PC-9 (cell line): ENCODE data around the gene AGAP1. TPM values are rescaled to one million over a fixed set of nuclear protein-coding genes. Genes with fewer than 3 reads are reported as not detected.

Experiments
- BruUV-seq: library from RNA; stranded (reverse); fragments of 400-500 nt; replicated peaks from 2 replicates; lab custom pipeline; 2021; lab: Mats Ljungman, UMichigan
- CTCF ChIA-PET: fragments of 300-600 bp; sonication (Branson Sonifier 250); formaldehyde crosslinking; loops from one replicate; lab custom pipeline; 2022; ENCODE audit warnings: antibody characterized with exemption; lab: Charles Lee
- POLR2A ChIA-PET: fragments of 300-600 bp; sonication (Branson Sonifier 250); formaldehyde crosslinking; loops from one replicate; lab custom pipeline; 2022; ENCODE audit warnings: antibody characterized with exemption; ENCODE audit not compliant: unreplicated experiment; lab: Charles Lee
- DNase-seq, 2 experiments: peaks; one replicate each; pipeline versions ENCODE4 v3.0.0 to v3.0.0-alpha.2; 2015 to 2022; ENCODE audit warnings: mixed read lengths in 1 of 2
- H2AFZ ChIP-seq: fragments of 200-600 bp; sonication (generic); 2 replicates; pipeline ENCODE4 v1.8.1; 2017; ENCODE audit warnings: antibody characterized with exemption
- H3F3A ChIP-seq: fragments of 200-600 bp; sonication (generic); 2 replicates; pipeline ENCODE4 v1.8.1; 2017; ENCODE audit warnings: antibody characterized with exemption, mild to moderate bottlenecking, low read depth; ENCODE audit not compliant: insufficient read depth
- H3K27ac ChIP-seq: fragments of 200-600 bp; sonication (generic); 2 replicates; pipeline ENCODE4 v1.6.1; 2016; ENCODE audit warnings: mixed run types
- H3K27me3 ChIP-seq: fragments of 200-600 bp; sonication (generic); 2 replicates; pipeline ENCODE4 v1.6.1; 2016; ENCODE audit warnings: low read depth, mixed run types; ENCODE audit not compliant: insufficient read depth
- H3K36me3 ChIP-seq: fragments of 200-600 bp; sonication (generic); 2 replicates; pipeline ENCODE4 v1.6.1; 2016; ENCODE audit warnings: low read depth, mixed run types
- H3K4me1 ChIP-seq: fragments of 200-600 bp; sonication (generic); replicated peaks from 2 replicates; pipeline ENCODE4 v1.6.1; 2016; ENCODE audit warnings: mixed run types; ENCODE audit not compliant: insufficient read depth
- H3K4me2 ChIP-seq: fragments of 200-600 bp; sonication (generic); 2 replicates; pipeline ENCODE4 v1.6.1; 2017; ENCODE audit warnings: mixed run types
- H3K4me3 ChIP-seq: fragments of 200-600 bp; sonication (generic); 2 replicates; pipeline ENCODE4 v1.6.1; 2016; ENCODE audit warnings: mixed run types
- H3K79me2 ChIP-seq: fragments of 200-600 bp; sonication (generic); 2 replicates; pipeline ENCODE4 v1.6.1; 2017; ENCODE audit warnings: low read depth, mixed run types
- H3K9me2 ChIP-seq: fragments of 200-600 bp; sonication (generic); 2 replicates; pipeline ENCODE4 v1.8.1; 2017; ENCODE audit warnings: mild to moderate bottlenecking; ENCODE audit not compliant: insufficient read depth
- H3K9me3 ChIP-seq: fragments of 200-600 bp; sonication (generic); 2 replicates; pipeline ENCODE4 v1.8.1; 2016; ENCODE audit warnings: low read depth; ENCODE audit not compliant: insufficient read depth
- H4K20me1 ChIP-seq: fragments of 200-600 bp; sonication (generic); 2 replicates; pipeline ENCODE4 v1.8.1; 2017; ENCODE audit not compliant: insufficient read depth
- CTCF ChIP-seq: fragments of 200-600 bp; sonication (generic); conservative IDR thresholded peaks from 2 replicates; pipeline ENCODE4 v1.6.1; 2017; ENCODE audit warnings: mixed run types, antibody characterized with exemption, mild to moderate bottlenecking, moderate library complexity
- EZH2 ChIP-seq: fragments of 200-600 bp; sonication (generic); IDR thresholded peaks from 2 replicates; pipeline ENCODE4 v1.8.0; 2017; ENCODE audit warnings: antibody characterized with exemption, low read depth
- intact Hi-C: fragments of 100-400 bp; cut with micrococcal nuclease; formaldehyde crosslinking; loops from one replicate; pipeline ENCODE4 v1.10.0; 2022; ENCODE audit not compliant: unreplicated experiment
- total RNA-seq: library from RNA; stranded (reverse); gene quantifications from 2 replicates; pipeline ENCODE4 v1.2.3, GENCODE V29; 2021

Gene AGAP1
- total RNA-seq, 1 experiment from 2014 or later = 91.4 TPM

- Histone ChIP-seq H3K79me2 (peaks cover 100% of the 10 kb centered on the region), H3K9me2 (no peaks in the 10 kb centered on the region), H3K4me3 (no peak overlapping the region), H3F3A (peaks cover 29% of the 10 kb centered on the region), H3K4me2 (no peak overlapping the region), H3K36me3 (no peaks in the 10 kb centered on the region), H3K27me3 (no peaks in the 10 kb centered on the region), H4K20me1 (peaks cover 81% of the 10 kb centered on the region), H2AFZ (no peak overlapping the region), H3K4me1 (peaks cover 38% of the 10 kb centered on the region), H3K9me3 (no peaks in the 10 kb centered on the region), H3K27ac (no peak overlapping the region)
- intact Hi-C loops = loop anchor here (1.0 kb wide), 1 partner anchor 28 kb away; no protein-coding TSS in a partner anchor
- POLR2A ChIA-PET = no interaction called here
- no TSS peak for BruUV-seq
- DNase-seq = no peak
- CTCF ChIA-PET = no interaction called here
- TF ChIP-seq EZH2 (no peak), CTCF (no peak)
Measured at GRCh38 chr2:235555371-235555770, 61.5 kb downstream of the AGAP1 start.

GRCh38 chr2:235556086-235556485 is 62.2 kb downstream of the AGAP1 start:
- intact Hi-C loops = no loop called here
- H3K4me3 ChIP-seq = no peak overlapping the region
- no TSS peak for BruUV-seq
- no peak overlapping the region for H2AFZ ChIP-seq
- no peak overlapping the region for H3K27ac ChIP-seq
- H3K36me3 ChIP-seq = no peaks in the 10 kb centered on the region
- H3F3A ChIP-seq = peaks cover 27% of the 10 kb centered on the region
- peaks cover 83% of the 10 kb centered on the region for H4K20me1 ChIP-seq
- ChIA-PET CTCF (no interaction called here), POLR2A (no interaction called here)
- H3K4me1 ChIP-seq = peaks cover 41% of the 10 kb centered on the region
- H3K27me3 ChIP-seq = no peaks in the 10 kb centered on the region
- H3K9me3 ChIP-seq = no peaks in the 10 kb centered on the region
- H3K9me2 ChIP-seq = no peaks in the 10 kb centered on the region
- H3K4me2 ChIP-seq = no peak overlapping the region
- H3K79me2 ChIP-seq = peaks cover 100% of the 10 kb centered on the region
- no peak for DNase-seq
- TF ChIP-seq CTCF (no peak), EZH2 (no peak)

- H3F3A ChIP-seq = peaks cover 21% of the 10 kb centered on the region
- no peak for TF ChIP-seq CTCF
- TF ChIP-seq EZH2 = no peak
- no peak overlapping the region for H3K27ac ChIP-seq
- DNase-seq = no peak
- peaks cover 100% of the 10 kb centered on the region for H3K79me2 ChIP-seq
- peaks cover 81% of the 10 kb centered on the region for H4K20me1 ChIP-seq
- ChIA-PET POLR2A (no interaction called here), CTCF (interaction anchor here (0.6 kb wide), 1 partner anchor 168 kb away, joined by 3 read pairs; no protein-coding TSS in a partner anchor)
- no peak overlapping the region for H3K4me3 ChIP-seq
- intact Hi-C loops = no loop called here
- H3K9me2 ChIP-seq = no peaks in the 10 kb centered on the region
- H3K4me1 ChIP-seq = peaks cover 38% of the 10 kb centered on the region
- H3K36me3 ChIP-seq = no peaks in the 10 kb centered on the region
- no peak overlapping the region for H3K4me2 ChIP-seq
- no peak overlapping the region for H2AFZ ChIP-seq
- BruUV-seq = no TSS peak
- H3K27me3 ChIP-seq = no peaks in the 10 kb centered on the region
- no peaks in the 10 kb centered on the region for H3K9me3 ChIP-seq
Measured at GRCh38 chr2:235556901-235557300, 63.1 kb downstream of the AGAP1 start.
